ENCODE data around the gene LRRC27.
"Not testable (repeated sequence)": the region's sequence is repeated elsewhere in the genome, so short reads cannot be mapped to it uniquely, and the experiment has no call there.

The LRRC27 gene

GRCh38 chr10:132331601-132332432, at the start of gene LRRC27:
TSS of gene LRRC27 (plus strand) at chr10:132332193. CDS start at chr10:132333525, 1,332 bp downstream.
- DNase-seq: peak; percentile 93 to 95

GRCh38 chr10:132282667-132283603, 49.1 kb upstream of the LRRC27 start:
- DNase-seq: no peak

GRCh38 chr10:132283604-132284382, 48.2 kb upstream of the LRRC27 start:
- no peak for DNase-seq

GRCh38 chr10:132289439-132289838, 42.6 kb upstream of the LRRC27 start:
- DNase-seq: no peak

- no peak for DNase-seq
Measured at GRCh38 chr10:132290631-132291030, 41.4 kb upstream of the LRRC27 start.

- DNase-seq: no peak
Measured at GRCh38 chr10:132291826-132292225, 40.2 kb upstream of the LRRC27 start.

- no peak for DNase-seq
Measured at GRCh38 chr10:132292287-132293200, 39.4 kb upstream of the LRRC27 start.

- DNase-seq: peak in 1 of 2 experiments; percentile 4
Measured at GRCh38 chr10:132293201-132293812, 38.7 kb upstream of the LRRC27 start.

- no peak for DNase-seq
Measured at GRCh38 chr10:132293813-132294520, 38.0 kb upstream of the LRRC27 start.

GRCh38 chr10:132294561-132295318, 37.3 kb upstream of the LRRC27 start:
- DNase-seq: peak; percentile 34 to 82

GRCh38 chr10:132295481-132295880, 36.5 kb upstream of the LRRC27 start:
- DNase-seq: not testable (repeated sequence)

GRCh38 chr10:132296666-132297443, 35.1 kb upstream of the LRRC27 start:
- DNase-seq: no peak

- peak in 1 of 2 experiments; percentile 29 for DNase-seq
Measured at GRCh38 chr10:132297526-132297925, 34.5 kb upstream of the LRRC27 start.

GRCh38 chr10:132298038-132298881, 33.7 kb upstream of the LRRC27 start:
- DNase-seq: no peak

GRCh38 chr10:132299371-132300336, 32.3 kb upstream of the LRRC27 start:
- no peak for DNase-seq

- no peak for DNase-seq
Measured at GRCh38 chr10:132300582-132300981, 31.4 kb upstream of the LRRC27 start.
